ENCODE data around the gene MYO6.

- TF ChIP-seq POLR2A (IDR thresholded peaks at IDR 0.05) = no peak
- TF ChIP-seq, protein P1, sequence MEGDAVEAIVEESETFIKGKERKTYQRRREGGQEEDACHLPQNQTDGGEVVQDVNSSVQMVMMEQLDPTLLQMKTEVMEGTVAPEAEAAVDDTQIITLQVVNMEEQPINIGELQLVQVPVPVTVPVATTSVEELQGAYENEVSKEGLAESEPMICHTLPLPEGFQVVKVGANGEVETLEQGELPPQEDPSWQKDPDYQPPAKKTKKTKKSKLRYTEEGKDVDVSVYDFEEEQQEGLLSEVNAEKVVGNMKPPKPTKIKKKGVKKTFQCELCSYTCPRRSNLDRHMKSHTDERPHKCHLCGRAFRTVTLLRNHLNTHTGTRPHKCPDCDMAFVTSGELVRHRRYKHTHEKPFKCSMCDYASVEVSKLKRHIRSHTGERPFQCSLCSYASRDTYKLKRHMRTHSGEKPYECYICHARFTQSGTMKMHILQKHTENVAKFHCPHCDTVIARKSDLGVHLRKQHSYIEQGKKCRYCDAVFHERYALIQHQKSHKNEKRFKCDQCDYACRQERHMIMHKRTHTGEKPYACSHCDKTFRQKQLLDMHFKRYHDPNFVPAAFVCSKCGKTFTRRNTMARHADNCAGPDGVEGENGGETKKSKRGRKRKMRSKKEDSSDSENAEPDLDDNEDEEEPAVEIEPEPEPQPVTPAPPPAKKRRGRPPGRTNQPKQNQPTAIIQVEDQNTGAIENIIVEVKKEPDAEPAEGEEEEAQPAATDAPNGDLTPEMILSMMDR (IDR thresholded peaks at IDR 0.05) = no peak
Observed at GRCh38 chr6:75791881-75792280, 42.8 kb downstream of the MYO6 start.
